Measurements from ENCODE around the gene IQCK. TPM values are rescaled to one million over a fixed set of nuclear protein-coding genes. Genes with fewer than 3 reads are reported as not detected.
A peak's percentile ranks its signal among the peaks of the same experiment; 100 is the strongest.
"Not testable (repeated sequence)": the region's sequence is repeated elsewhere in the genome, so short reads cannot be mapped to it uniquely, and the experiment has no call there.

The IQCK gene
- 24.6 and 26.3 TPM in 2 replicates for total RNA-seq
- 11.7 TPM for polyA plus RNA-seq (2012)

- DNase-seq (ENCODE audit: low read depth), result peak; percentile 92
Measured at GRCh38 chr16:19717741-19718623, at the start of gene IQCK, which contains the start of gene KNOP1. IQCK (plus strand) TSS chr16:19718271; CDS start chr16:19718307, 36 bp downstream. KNOP1 (minus strand) TSS chr16:19718227; CDS start chr16:19715035, 3,192 bp downstream.

DNA sequence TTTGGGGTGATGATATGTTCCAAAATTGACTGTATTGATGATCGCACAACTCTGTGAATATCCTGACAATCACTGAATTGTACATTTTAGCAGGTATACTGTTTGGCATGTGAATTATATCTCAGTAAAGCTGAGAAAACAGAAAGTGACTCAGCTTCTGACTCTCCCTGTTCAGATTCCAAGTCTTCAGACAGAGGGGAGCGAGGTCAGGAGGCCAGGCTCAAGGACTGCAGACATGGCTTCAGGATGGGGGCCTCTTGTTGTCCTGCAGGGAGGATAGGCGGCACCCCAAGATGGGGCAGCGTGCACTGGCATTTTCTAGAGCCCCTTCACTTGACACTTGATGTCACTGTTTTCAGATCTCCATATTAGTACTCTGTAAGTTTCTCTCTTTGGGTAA, 45.7 kb upstream of the IQCK start:
- no peak for DNase-seq (ENCODE audit: low read depth)

GRCh38 chr16:19674485-19674884, 43.6 kb upstream of the IQCK start:
- no peak for DNase-seq (ENCODE audit: low read depth)

DNA sequence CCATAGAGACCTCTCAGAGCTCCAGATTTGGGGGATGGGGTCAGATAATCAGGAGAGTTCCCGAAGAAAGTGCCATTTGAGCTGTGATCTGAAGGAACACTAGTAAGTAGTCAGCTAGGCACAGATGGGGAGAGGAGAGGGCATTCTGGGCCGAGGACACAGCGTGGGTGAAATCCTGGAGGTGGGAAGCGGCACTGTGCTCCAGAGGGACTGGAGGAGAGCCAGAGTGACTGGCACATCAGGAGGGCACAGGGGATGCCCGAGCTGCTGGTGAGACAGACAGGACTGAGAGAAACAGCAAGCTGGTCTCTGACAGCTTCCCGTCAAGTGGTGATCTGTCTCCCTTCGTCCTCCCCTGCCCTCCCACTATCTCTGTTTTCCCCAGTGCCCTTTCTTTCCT, 40.7 kb upstream of the IQCK start:
- DNase-seq (ENCODE audit: low read depth), result no peak

- DNase-seq (ENCODE audit: low read depth), result peak; percentile 22
Measured at GRCh38 chr16:19678804-19679203, 39.3 kb upstream of the IQCK start.

GRCh38 chr16:19679281-19679680, 38.8 kb upstream of the IQCK start:
- DNase-seq (ENCODE audit: low read depth), result not testable (repeated sequence)

GRCh38 chr16:19680881-19681340, 37.2 kb upstream of the IQCK start:
- no peak for DNase-seq (ENCODE audit: low read depth)

GRCh38 chr16:19681637-19682036, 36.4 kb upstream of the IQCK start:
- DNase-seq (ENCODE audit: low read depth), result no peak

GRCh38 chr16:19683453-19684236, 34.4 kb upstream of the IQCK start:
- no peak for DNase-seq (ENCODE audit: low read depth)

- no peak for DNase-seq (ENCODE audit: low read depth)
Measured at GRCh38 chr16:19685176-19685575, 32.9 kb upstream of the IQCK start.

DNA sequence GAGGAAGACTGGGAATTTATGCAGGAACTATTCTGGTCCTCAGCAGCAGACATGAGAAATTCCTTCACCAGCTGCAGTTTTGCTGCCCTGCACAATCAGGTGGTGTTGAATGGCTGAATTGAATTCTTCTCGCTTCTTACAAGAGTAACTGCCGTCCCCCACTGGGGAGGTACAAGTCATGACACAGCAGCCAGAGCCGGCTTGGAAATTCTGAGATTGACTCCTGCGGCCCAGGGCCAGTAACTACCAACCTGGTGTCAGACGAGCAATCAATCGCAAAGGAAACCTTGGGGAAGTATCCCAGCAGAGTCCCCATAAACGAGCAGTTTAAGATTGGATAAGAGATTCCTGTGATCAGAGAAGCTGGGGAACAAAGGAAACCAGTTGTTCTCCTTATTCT, 30.8 kb upstream of the IQCK start:
- no peak for DNase-seq (ENCODE audit: low read depth)

- peak; percentile 48 for DNase-seq (ENCODE audit: low read depth)
Measured at GRCh38 chr16:19688396-19689024, 29.6 kb upstream of the IQCK start.

- no peak for DNase-seq (ENCODE audit: low read depth)
Measured at GRCh38 chr16:19689342-19689741, 28.7 kb upstream of the IQCK start.

DNA sequence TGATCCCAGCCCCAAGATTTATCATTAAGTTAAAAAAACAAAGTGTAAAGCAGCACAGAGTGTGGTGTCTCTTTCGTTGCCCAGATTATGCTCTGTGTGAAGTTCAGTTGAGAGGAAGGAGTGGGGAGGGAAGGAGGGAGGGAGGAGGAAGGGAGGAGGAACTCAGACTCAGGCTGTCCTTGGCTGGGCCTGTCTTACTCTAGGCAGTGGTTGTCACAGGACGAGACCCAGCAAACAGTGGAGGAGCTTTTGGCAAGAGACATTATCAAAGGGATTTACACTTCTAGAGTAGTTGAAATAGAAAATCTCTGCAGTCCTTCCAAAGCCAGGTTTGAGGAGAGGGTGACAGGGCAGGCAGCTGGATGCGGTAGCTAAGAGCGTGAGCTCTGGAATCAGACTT, 27.9 kb upstream of the IQCK start:
- DNase-seq (ENCODE audit: low read depth), result no peak

- no peak for DNase-seq (ENCODE audit: low read depth)
Measured at GRCh38 chr16:19691161-19691711, 26.8 kb upstream of the IQCK start.

DNA sequence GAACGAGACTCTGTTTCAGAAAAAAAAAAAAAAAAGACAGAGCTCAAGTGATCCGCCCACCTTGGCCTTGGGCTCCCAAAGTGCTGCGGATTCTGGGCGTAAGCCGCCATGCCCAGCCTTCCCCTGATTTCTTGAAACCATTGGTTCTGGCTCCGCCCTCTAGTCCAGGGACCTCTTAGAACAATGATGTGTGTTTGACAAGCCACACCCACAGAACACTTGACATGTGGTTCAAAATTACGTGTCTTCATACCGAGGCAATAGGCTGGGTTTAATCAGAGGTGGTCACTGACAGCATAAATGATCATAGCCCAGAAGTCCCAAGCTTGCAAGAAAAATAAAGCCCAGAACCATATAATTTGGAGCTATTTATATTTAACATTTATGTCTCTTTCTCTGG, 23.1 kb upstream of the IQCK start:
- DNase-seq (ENCODE audit: low read depth), result no peak

GRCh38 chr16:19696328-19696727, 21.7 kb upstream of the IQCK start:
- DNase-seq (ENCODE audit: low read depth), result peak; percentile 92

DNA sequence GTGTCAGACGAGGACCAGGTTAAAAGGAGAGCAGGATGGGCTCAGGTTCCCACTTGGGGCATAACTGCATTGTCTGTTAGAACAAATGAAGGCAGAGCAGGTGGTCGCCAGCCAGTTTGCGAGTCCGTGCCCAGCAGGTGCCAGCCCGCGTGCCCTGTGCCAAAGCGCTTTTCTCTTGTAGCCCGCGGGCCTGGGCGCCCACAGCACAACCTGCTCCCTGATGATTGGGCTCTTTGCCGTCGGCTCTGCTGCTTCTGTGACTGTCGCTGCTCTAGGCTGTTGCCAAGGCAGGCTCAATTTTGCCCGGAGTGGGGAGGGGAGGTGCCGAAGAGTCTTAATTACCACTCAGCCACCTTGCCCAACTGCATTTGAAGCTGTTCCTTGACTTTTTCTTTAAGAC, 21.1 kb upstream of the IQCK start:
- no peak for DNase-seq (ENCODE audit: low read depth)

DNA sequence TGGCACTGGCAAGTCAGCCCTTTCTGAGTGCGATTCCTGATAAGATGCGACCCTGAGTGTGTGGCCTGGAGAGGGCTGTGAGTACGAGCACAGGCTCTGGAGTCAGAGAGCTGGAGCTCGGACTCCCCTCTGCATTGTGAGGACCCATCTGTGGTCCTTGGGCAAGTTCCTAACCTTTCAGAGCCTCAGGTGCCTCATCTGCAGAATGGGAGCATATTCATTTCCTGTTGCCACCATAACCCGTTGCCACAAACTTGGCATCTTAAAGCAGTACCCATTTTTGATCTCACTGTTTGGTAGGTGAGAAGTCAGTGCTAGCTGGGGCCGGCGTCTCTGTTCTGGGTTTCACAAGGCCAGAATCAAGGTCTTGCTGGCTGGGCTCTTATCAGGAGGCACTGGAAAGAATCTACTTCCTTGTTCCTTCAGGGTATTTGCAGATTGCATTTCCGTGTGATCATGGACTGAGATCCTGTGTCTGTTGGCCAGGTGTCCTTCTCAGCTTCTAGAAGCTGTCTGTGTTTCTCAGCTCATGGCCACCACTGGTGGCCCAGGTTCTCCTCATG, 20.2 kb upstream of the IQCK start:
- no peak for DNase-seq (ENCODE audit: low read depth)

DNA sequence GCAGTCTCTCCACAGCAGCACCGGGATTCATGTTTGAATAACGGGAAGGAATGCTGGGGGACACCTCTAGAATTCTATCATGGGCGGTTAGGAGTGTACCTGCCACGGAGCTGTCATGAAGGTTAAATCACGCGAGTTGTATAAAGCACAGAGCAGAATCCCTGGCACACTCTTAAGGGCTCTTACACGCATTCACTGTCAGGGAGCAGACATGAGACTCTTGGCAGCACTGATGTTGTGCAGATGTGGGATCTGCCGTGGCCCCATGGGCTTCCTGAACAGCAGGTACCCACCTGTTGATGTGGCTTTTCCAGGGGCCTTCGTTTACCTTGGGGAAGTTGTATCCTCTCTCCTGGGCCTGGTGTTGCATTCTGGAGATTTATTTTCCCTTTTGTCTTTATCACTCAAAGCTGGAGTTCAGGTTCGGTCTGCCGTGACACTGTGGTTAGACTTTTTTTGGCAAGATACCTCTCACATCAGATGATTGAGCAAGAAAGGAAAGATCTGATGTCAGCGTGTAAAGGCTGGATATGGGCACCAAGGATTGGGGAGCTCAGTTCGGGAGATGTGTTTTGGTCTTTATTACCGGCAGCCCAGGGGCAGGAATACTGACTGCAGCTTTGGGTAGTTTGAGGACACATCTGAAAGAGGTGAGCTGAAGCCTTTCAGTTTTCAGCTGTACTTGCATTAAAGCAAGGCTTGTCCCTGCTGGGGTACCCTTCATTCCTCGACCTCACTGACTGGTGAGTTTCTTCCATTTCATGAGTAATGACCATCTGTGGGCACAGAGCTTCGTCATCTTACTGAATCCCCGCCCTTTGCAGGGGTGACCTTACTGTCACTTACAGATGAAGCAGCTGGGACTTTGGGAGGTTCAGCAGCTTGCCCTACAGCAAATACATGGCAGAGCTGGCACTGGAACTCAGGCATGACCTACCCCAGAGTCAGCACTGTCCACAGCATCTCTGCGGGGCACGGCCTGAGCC, 19.3 kb upstream of the IQCK start:
- DNase-seq (ENCODE audit: low read depth), result peak; percentile 49

Measured in myocyte (in vitro differentiated cells).